Osteoblast (primary cell): Measurements from ENCODE around the gene EIF4G3. TPM values are rescaled to one million over a fixed set of nuclear protein-coding genes. Genes with fewer than 3 reads are reported as not detected.
"Not testable (repeated sequence)": the region's sequence is repeated elsewhere in the genome, so short reads cannot be mapped to it uniquely, and the experiment has no call there.

ENCODE experiments used
- DNase-seq: peaks from one replicate; pipeline ENCODE4 v3.0.0; 2011; ENCODE audit warnings: low spot score, mixed read lengths; ENCODE audit not compliant: insufficient read length; ENCODE audit errors: missing footprints
- H2AFZ ChIP-seq: 2 replicates; pipeline ENCODE4 v1.6.0; 2011; ENCODE audit warnings: mild to moderate bottlenecking, low read length
- H3K27ac ChIP-seq: 2 replicates; pipeline ENCODE4 v1.5.1; 2011; ENCODE audit warnings: mild to moderate bottlenecking, low read depth, low read length, moderate library complexity
- H3K27me3 ChIP-seq: 2 replicates; pipeline ENCODE4 v1.6.0; 2012; ENCODE audit warnings: mild to moderate bottlenecking, control low read depth, inconsistent platforms, low read length, moderate library complexity; ENCODE audit not compliant: insufficient read depth
- H3K36me3 ChIP-seq: 2 replicates; pipeline ENCODE4 v1.5.1; 2011; ENCODE audit warnings: mild to moderate bottlenecking, low read length, control low read depth, moderate library complexity; ENCODE audit not compliant: insufficient read depth
- H3K4me1 ChIP-seq: 2 replicates; pipeline ENCODE4 v1.5.1; 2011; ENCODE audit warnings: mild to moderate bottlenecking, low read length, control low read depth, moderate library complexity; ENCODE audit not compliant: insufficient read depth
- H3K4me2 ChIP-seq: 2 replicates; pipeline ENCODE4 v1.6.0; 2011; ENCODE audit warnings: mild to moderate bottlenecking, low read length; ENCODE audit not compliant: insufficient read depth
- H3K4me3 ChIP-seq: fragments of 200-600 bp; sonication (generic); 3 replicates; pipeline ENCODE4 v1.5.1; 2012; ENCODE audit warnings: mild to moderate bottlenecking, low read length, inconsistent platforms; ENCODE audit not compliant: insufficient read depth
- H3K79me2 ChIP-seq: 2 replicates; pipeline ENCODE4 v1.6.0; 2012; ENCODE audit warnings: mild to moderate bottlenecking, low read length, control low read depth, inconsistent platforms; ENCODE audit not compliant: insufficient read depth
- H3K9me3 ChIP-seq: 2 replicates; pipeline ENCODE4 v1.5.1; 2011; ENCODE audit warnings: low read depth, low read length, control low read depth
- H4K20me1 ChIP-seq: 2 replicates; pipeline ENCODE4 v1.6.0; 2012; ENCODE audit warnings: mild to moderate bottlenecking, low read length, control low read depth; ENCODE audit not compliant: insufficient read depth
- total RNA-seq: library from RNA; depleted of rRNA; stranded (reverse); fragments of >200 nt; gene quantifications from 2 replicates; pipeline ENCODE4 v1.2.3, GENCODE V29; 2012
- TF ChIP-seq, protein P1 (sequence below): IDR thresholded peaks from 2 replicates; pipeline ENCODE4 v1.5.1; 2011; ENCODE audit warnings: mild to moderate bottlenecking, low read depth, low read length, moderate library complexity; ENCODE audit errors: extremely low read depth

The EIF4G3 gene
- total RNA-seq, 1 donor: 55.0 TPM

DNA sequence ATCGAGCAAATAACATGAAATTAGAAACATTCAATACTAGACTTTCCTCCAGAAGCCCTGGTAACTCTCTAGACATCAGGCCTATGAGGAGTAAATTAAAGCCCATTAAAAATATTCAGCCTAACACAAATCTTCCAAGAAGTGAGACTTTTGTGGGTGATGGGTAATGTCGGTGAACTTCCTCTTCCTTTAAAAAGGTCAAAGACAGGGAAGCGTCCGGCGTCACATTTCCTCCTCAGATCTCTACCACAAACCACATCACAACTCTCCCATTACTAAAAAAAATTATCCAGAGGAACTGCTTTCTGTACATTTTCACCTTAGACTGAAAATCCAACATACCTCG lies 1.4 kb downstream of the EIF4G3 start:
- peak overlapping the region; percentile 91 for H3K4me2 ChIP-seq
- DNase-seq: peak; percentile 31
- H3K9me3 ChIP-seq: no peaks in the 10 kb centered on the region
- no peaks in the 10 kb centered on the region for H3K36me3 ChIP-seq
- TF ChIP-seq, protein P1, sequence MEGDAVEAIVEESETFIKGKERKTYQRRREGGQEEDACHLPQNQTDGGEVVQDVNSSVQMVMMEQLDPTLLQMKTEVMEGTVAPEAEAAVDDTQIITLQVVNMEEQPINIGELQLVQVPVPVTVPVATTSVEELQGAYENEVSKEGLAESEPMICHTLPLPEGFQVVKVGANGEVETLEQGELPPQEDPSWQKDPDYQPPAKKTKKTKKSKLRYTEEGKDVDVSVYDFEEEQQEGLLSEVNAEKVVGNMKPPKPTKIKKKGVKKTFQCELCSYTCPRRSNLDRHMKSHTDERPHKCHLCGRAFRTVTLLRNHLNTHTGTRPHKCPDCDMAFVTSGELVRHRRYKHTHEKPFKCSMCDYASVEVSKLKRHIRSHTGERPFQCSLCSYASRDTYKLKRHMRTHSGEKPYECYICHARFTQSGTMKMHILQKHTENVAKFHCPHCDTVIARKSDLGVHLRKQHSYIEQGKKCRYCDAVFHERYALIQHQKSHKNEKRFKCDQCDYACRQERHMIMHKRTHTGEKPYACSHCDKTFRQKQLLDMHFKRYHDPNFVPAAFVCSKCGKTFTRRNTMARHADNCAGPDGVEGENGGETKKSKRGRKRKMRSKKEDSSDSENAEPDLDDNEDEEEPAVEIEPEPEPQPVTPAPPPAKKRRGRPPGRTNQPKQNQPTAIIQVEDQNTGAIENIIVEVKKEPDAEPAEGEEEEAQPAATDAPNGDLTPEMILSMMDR: no peak
- peak overlapping the region; percentile 93 for H3K27ac ChIP-seq
- peaks cover 23% of the 10 kb centered on the region for H3K4me1 ChIP-seq
- peaks cover 22% of the 10 kb centered on the region for H4K20me1 ChIP-seq
- no peaks in the 10 kb centered on the region for H3K27me3 ChIP-seq
- H3K4me3 ChIP-seq: peak overlapping the region; percentile 90
- H3K79me2 ChIP-seq: peaks cover 53% of the 10 kb centered on the region
- no peak overlapping the region for H2AFZ ChIP-seq

DNA sequence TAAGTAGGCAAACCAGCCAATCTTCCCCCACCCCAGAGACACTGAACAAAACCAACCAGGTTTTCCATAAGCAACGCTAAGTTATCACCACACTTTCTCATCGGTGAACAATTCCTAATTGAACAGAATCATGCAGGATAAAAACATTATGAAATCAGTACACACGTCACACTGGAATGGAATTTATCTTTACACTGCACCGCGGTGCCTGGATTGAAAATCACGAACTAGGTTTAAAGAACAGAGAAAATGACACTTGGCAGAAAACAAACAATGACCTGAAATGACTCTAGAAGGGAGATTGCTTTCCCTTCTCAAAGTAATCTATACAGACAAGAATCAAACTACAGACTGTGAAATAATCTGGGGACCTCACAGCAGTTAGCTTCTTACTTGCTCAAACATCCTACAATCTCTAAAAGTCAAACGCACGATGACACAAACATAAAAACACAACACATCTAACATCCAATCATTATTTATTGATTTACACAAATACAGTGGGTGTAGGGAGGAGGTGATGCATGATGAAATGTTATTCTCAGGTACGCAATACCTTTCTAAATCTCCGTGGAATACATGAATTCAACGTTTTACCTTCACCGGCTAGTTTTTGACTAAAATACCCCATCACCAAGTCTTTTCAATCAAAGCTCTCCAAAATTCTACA lies 1.9 kb downstream of the EIF4G3 start:
- Histone ChIP-seq H3K36me3 (peaks cover under 1% of the 10 kb centered on the region), H3K9me3 (no peaks in the 10 kb centered on the region), H3K4me1 (peaks cover 23% of the 10 kb centered on the region), H3K79me2 (peaks cover 59% of the 10 kb centered on the region), H3K27me3 (no peaks in the 10 kb centered on the region), H2AFZ (no peak overlapping the region), H4K20me1 (peaks cover 24% of the 10 kb centered on the region), H3K4me2 (peak overlapping the region; percentile 91), H3K4me3 (peak overlapping the region; percentile 90), H3K27ac (peak overlapping the region; percentile 93)
- TF ChIP-seq, protein P1: no peak
- peak; percentile 89 for DNase-seq

DNA sequence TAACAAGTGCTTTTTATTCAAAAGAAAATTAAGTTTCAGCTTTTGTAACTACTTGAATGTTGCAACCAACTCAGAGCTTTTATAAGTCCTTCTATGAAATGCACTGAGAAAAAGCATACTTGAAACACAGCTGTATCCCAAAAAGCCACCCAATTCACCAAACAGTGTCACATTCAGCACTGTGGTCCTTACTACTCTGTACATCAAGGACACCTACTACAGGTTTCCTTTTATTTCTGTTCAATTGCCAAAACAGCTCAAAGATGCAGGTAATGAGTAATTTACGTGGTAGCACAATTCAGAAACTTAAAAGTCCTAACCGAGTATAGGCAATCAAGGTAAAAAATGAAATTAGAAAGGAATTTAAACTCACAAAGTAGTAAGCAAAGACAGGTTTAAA lies 2.5 kb downstream of the EIF4G3 start:
- no peak for DNase-seq
- H3K4me2 ChIP-seq: peak overlapping the region; percentile 91
- TF ChIP-seq, protein P1: no peak
- H3K9me3 ChIP-seq: no peaks in the 10 kb centered on the region
- H3K36me3 ChIP-seq: peaks cover 4% of the 10 kb centered on the region
- peaks cover 24% of the 10 kb centered on the region for H4K20me1 ChIP-seq
- H3K4me3 ChIP-seq: peak overlapping the region; percentile 90
- H3K79me2 ChIP-seq: peaks cover 63% of the 10 kb centered on the region
- no peaks in the 10 kb centered on the region for H3K27me3 ChIP-seq
- H2AFZ ChIP-seq: no peak overlapping the region
- H3K27ac ChIP-seq: peak overlapping the region; percentile 93
- H3K4me1 ChIP-seq: peaks cover 23% of the 10 kb centered on the region

DNA sequence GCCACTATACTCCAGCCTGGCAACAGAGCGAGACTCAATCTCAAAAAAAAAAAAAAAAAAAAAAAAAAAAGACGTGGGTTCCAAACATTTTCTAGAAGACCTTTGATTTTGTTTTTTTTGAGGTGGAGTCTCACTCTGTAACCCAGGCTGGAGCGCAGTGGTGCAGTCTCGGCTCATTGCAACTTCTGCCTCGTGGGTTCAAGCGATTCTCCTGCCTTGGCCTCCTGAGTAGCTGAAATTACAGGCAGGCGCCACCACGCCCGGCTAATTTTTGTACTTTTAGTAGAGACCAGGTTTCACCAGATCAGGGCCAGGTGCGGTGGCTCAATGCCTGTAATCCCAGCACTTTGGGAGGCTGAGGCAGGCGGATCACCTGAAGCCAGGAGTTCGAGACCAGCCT lies 3.6 kb downstream of the EIF4G3 start:
- not testable (repeated sequence) for H3K4me2 ChIP-seq, H3K27ac ChIP-seq
- peaks cover 24% of the 10 kb centered on the region for H4K20me1 ChIP-seq

DNA sequence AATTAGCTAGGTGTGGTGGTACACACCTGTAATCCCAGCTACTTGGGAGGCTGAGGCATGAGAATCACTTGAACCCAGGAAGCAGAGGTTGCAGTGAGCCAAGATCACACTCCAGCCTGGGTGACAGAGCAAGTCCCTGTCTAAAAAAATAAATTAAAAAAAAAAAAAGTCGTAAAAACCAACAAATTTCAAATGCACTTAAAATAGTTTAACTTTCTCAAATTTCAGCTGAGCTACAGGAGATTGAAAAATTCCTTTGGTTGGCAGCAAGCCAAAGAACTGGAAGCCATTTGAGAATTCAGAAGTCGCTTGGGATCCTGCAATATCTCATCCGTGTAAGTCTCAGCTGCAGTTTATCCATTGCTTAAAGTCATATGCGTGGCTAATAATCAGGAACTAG lies 5.9 kb downstream of the EIF4G3 start:
- H4K20me1 ChIP-seq: peaks cover 30% of the 10 kb centered on the region

More for the DNA sequence above, 3.6 kb downstream of the EIF4G3 start:
- H3K9me3 ChIP-seq, H2AFZ ChIP-seq, DNase-seq, H3K27me3 ChIP-seq, H3K4me3 ChIP-seq, H3K36me3 ChIP-seq: not testable (repeated sequence)
- H3K79me2 ChIP-seq: peaks cover 74% of the 10 kb centered on the region
- H3K4me1 ChIP-seq: peaks cover 23% of the 10 kb centered on the region

More for the DNA sequence above, 5.9 kb downstream of the EIF4G3 start:
- H3K9me3 ChIP-seq, H2AFZ ChIP-seq, H3K4me3 ChIP-seq, H3K27me3 ChIP-seq: not testable (repeated sequence)
- peak; percentile 37 for DNase-seq
- peaks cover 16% of the 10 kb centered on the region for H3K36me3 ChIP-seq
- H3K79me2 ChIP-seq: peaks cover 93% of the 10 kb centered on the region
- peaks cover 23% of the 10 kb centered on the region for H3K4me1 ChIP-seq
- H3K4me2 ChIP-seq: peak overlapping the region; percentile 49
- peak overlapping the region; percentile 40 for H3K27ac ChIP-seq
